Measurements from ENCODE around the gene EYA4.

EYA4 gene

GRCh38 chr6:133355922-133356321, 114.8 kb downstream of the EYA4 start:
- TF ChIP-seq, protein P1, sequence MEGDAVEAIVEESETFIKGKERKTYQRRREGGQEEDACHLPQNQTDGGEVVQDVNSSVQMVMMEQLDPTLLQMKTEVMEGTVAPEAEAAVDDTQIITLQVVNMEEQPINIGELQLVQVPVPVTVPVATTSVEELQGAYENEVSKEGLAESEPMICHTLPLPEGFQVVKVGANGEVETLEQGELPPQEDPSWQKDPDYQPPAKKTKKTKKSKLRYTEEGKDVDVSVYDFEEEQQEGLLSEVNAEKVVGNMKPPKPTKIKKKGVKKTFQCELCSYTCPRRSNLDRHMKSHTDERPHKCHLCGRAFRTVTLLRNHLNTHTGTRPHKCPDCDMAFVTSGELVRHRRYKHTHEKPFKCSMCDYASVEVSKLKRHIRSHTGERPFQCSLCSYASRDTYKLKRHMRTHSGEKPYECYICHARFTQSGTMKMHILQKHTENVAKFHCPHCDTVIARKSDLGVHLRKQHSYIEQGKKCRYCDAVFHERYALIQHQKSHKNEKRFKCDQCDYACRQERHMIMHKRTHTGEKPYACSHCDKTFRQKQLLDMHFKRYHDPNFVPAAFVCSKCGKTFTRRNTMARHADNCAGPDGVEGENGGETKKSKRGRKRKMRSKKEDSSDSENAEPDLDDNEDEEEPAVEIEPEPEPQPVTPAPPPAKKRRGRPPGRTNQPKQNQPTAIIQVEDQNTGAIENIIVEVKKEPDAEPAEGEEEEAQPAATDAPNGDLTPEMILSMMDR (IDR thresholded peaks at IDR 0.05; ENCODE audit: low read depth, low read length, missing control alignments): no peak
- H3K4me3 ChIP-seq (ENCODE audit: low read depth, low read length): no peak overlapping the region
- no peak for DNase-seq (ENCODE audit: low read depth)

DNA sequence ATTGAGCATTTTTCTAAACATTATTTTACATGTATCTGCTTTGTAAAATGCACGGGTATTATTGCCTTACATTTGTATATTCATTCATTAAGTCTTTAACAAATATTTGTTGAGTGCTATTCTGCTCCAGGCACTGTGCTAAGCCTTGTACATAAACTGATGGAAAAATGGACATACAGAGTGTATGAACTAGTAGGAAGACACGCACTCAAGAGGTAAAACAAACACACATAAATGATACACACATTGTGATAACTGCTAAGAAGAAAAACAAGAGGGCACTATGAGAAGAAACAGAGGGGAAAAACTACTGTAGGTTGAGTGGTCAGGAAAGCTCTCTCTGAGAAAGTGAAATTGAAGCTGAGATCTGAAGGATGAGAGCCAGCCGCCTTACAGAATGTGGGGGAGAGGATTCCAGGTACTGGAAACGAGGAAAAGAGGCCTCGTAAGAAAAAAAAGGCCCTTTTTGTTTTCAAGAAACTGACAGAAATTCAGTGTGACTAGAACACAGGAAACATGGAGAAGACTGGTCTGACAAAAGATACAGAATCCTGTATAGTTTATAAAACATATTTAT, 117.5 kb downstream of the EYA4 start:
- H3K4me3 ChIP-seq (ENCODE audit: low read depth, low read length): no peak overlapping the region
- no peak for DNase-seq (ENCODE audit: low read depth)
- TF ChIP-seq, protein P1 (IDR thresholded peaks at IDR 0.05; ENCODE audit: low read depth, low read length, missing control alignments): no peak

DNA sequence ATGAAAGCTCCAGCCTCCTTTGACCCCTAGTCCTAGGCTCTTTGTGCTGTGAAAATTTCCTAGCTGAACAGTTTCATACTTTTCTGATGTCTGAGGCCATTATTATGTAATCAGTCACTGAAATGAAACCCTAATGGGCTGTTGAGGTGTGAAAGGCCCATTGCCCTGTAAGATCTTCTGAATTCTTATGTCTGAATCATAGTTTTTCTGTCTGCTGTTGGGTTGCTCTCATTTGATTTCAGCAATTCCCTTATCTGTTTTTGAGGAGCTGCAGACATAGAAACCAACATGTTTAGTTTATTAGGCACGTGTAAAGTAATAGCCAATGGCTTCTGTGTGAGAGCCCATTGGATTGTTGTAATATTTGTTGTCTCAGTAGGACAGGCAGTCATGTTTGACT, 118.1 kb downstream of the EYA4 start:
- H3K4me3 ChIP-seq (ENCODE audit: low read depth, low read length): no peak overlapping the region
- TF ChIP-seq, protein P1 (IDR thresholded peaks at IDR 0.05; ENCODE audit: low read depth, low read length, missing control alignments): no peak
- no peak for DNase-seq (ENCODE audit: low read depth)

- TF ChIP-seq, protein P1 (IDR thresholded peaks at IDR 0.05; ENCODE audit: low read depth, low read length, missing control alignments): no peak
- no peak overlapping the region for H3K4me3 ChIP-seq (ENCODE audit: low read depth, low read length)
- DNase-seq (ENCODE audit: low read depth): no peak
These were observed 118.6 kb downstream of the EYA4 start for GRCh38 chr6:133359760-133360159.

- TF ChIP-seq, protein P1 (IDR thresholded peaks at IDR 0.05; ENCODE audit: low read depth, low read length, missing control alignments): no peak
These were observed 119.0 kb downstream of the EYA4 start for GRCh38 chr6:133360194-133360593.

GRCh38 chr6:133362813-133363212, 121.7 kb downstream of the EYA4 start:
- TF ChIP-seq, protein P1 (IDR thresholded peaks at IDR 0.05; ENCODE audit: low read depth, low read length, missing control alignments): no peak
- DNase-seq (ENCODE audit: low read depth): no peak

More at GRCh38 chr6:133360194-133360593, 119.0 kb downstream of the EYA4 start:
- no peak for DNase-seq (ENCODE audit: low read depth)
- H3K4me3 ChIP-seq (ENCODE audit: low read depth, low read length): no peak overlapping the region

GRCh38 chr6:133368664-133369063, 127.5 kb downstream of the EYA4 start:
- DNase-seq (ENCODE audit: low read depth): no peak
- no peak overlapping the region for H3K4me3 ChIP-seq (ENCODE audit: low read depth, low read length)
- TF ChIP-seq, protein P1 (IDR thresholded peaks at IDR 0.05; ENCODE audit: low read depth, low read length, missing control alignments): peak; percentile 20

More at GRCh38 chr6:133362813-133363212, 121.7 kb downstream of the EYA4 start:
- no peak overlapping the region for H3K4me3 ChIP-seq (ENCODE audit: low read depth, low read length)

Measured in GM12864 (cell line).